T-helper 2 cell (primary cell): Measurements from ENCODE around the gene KIF16B.

Experiments
- DNase-seq, 5 experiments: peaks; one replicate each; pipeline versions ENCODE4 v3.0.0 to v3.0.0-alpha.2; 2012 to 2022

KIF16B gene

DNA sequence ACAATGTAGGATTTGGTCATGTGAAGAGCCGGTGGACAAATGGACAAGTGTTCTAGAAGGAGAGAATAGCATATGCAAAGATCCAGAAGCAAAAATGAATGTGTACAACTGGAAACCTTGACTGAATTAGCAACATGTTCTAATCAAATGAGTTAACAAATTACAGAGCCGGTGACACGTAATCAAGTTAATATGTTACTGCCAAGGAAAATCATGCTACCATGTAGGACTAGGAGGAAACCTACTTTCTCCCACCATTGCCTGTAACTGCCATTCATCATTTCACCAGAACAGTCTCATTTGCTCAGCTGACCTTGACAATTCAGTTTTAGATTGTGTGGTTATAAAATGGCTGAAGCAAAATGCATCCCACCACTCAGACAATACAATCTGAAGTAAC is 179.4 kb downstream of the KIF16B start:
- no peak for DNase-seq

DNA sequence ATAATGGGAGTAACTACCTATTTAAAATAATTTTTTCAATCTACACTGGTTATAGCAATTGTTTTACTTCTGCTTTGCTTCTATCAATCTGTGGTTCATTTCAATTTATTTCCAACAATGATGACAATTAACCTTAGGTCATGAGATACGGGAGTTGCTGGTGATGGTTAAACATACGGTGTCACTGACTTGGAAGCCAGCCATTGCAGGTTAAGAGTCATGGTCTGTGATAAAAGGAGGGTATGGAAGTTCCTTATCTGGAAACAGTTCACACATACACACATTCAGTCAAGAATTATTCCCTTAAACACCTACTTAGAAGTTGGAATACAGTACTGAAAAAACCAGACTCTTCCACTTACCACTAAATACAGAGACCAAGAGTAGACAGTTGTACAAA is 180.0 kb downstream of the KIF16B start:
- no peak for DNase-seq

DNA sequence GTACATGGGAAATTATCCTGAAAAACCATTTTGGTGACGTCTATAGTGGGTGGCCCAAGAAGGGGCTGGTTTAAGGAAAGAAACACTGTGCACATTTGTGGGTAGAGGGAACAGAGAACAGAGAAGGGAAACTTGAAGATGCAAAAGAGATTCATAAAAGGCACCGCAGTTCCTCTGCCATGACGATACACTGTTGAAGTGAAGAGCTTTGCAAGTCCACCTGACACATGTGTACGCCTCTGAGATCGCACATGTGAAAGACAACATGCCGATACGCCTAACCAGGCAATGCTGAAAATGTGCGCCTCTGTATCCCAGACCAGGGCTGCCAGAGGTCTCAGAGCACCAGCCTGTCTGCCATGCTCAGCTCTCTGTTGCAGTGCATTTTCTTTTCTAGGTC is 180.9 kb downstream of the KIF16B start:
- no peak for DNase-seq

DNA sequence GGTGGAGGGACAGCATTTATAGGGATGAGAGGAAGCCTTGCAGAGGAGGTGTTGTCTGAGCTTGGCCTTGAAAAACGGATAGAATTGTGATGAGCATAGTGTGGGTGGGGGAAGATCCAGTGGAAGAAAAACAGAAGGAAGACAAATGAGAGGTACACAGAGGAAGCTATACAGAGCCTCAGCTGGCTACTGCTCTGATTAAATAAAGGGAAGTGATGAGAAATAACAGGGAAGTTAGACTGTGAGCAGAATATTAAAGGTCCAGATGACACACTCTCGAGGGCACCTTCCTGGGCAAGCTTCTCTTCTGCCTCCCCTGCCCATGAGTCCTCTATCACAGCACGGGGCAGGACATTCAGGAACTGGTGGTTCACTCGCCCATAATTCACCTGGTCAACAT is 182.3 kb downstream of the KIF16B start:
- no peak for DNase-seq

DNA sequence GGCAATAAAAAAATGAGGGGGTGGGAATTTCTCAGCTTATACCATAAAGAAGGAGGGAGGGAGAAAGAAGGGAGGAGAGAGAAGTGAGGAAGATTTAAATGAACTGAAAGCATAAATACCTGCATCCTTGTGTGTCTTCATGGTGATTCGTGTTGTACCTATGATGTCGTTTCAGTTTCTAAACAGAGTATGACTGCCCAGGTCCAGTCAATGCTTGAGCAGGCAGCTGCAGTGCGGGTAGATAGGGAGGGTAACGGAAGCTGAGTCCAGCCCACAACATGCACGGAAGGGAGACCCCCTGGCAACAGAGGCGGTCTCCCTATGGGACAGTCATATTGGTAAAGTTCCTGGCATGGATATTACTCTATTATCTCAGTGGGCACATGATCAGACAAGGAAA is 184.5 kb downstream of the KIF16B start:
- DNase-seq, result no peak

DNA sequence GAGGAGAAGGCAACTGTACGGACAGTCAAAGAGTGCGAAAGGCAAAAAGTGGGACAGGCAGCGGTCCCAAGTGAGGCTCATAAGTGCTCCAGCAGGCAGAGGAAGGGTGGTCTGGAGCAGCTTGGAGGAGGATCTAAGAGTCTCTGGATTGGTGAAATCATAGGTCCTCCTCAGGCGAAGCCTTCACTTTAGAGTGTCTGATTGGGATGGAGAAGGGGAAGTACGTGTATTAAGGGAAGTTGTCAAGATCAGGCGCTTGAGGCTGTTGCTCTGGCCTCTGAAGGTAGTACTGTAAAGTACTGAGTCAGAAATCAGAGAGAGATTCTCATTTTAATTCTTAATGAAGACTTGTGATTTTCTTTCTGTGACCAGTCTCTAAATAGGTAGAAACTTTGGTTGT is 185.6 kb downstream of the KIF16B start:
- no peak for DNase-seq

DNA sequence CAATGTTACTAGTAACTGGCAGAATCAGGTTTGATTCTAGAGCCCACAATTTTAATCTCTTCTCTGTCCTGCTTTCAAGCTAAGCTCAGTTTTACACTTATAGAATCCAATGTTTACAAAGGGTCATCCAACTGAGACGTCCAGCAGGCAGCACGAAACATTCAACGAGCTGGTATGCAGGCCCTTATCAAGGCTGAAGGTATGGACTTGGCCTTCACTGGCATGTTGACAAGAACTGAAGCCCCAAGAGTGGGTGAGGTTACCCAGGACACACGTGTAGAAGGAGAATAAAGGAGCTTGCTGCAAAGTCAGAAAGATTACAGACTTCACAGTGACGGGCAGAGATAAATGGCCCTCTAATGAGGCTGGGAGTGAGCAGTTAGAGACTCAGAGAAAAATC is 187.4 kb downstream of the KIF16B start:
- DNase-seq, result no peak

DNA sequence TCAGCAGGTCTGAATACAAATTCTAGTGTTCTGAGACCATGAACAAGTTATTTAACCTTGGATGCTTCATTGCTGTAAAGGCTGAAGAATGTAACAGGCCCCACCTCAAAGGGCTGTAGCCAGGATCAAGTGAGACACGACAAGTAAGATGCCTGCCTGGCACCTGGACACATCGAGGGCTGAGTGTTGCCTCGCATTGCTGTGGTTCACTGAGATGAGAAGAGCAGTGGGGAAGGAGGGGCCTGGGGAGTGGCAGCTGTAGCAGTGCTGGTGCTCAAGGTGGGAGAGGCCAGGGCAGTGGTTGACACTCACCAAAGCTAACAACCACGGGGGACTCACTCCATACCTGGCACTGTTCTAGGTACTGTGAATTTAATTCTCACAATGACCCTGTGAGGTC is 187.8 kb downstream of the KIF16B start:
- no peak for DNase-seq

DNA sequence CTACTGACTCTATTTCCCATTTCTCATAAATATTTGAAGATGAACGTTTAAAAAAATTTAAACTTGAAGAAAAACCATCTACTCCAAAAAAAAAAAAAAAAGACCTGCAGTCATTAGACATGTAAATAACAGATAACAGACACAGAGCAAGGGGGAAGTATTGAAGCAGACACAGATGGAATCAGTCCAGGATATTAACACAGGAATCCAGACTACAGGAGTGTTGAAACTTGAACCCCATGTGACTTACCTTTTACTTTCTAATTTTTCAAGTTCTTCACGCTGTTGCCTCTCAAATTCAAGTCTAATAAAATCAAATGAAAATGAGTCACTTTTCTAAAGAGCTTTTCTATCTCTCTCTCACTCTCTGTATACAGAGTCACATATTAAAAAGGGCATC is 191.8 kb downstream of the KIF16B start:
- no peak for DNase-seq

DNA sequence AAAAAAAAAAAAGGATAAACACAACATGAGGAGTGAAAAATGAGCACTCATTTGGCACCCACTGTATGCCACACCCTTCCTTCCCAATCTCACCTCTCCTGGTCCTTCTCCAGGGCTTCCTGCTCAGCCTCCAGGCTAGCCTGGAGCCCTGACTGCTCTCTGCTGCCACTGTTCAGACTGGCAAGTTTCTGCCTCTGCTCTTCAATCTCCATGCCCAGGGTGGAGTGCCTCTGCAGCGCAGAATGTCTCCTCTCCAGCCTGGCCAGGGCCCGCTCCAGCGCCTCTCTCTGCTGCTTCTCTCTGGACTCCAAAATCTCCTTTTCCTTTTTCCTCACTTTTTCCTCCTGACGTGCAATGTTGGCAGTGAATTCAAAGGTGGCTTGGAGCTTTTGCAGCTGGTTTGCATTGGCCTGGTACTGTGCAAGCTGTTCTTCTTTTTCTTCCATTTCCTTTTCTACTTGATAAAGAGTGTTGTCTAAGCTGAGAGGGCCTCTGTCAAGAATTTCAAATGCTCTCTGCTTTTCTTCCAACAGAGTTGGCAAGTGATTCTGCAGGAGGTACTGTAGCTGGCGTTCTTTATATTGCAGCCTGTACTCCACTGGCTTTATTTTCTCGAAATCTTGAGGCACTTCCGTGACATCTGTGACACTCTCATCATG is 194.4 kb downstream of the KIF16B start:
- DNase-seq, result no peak

DNA sequence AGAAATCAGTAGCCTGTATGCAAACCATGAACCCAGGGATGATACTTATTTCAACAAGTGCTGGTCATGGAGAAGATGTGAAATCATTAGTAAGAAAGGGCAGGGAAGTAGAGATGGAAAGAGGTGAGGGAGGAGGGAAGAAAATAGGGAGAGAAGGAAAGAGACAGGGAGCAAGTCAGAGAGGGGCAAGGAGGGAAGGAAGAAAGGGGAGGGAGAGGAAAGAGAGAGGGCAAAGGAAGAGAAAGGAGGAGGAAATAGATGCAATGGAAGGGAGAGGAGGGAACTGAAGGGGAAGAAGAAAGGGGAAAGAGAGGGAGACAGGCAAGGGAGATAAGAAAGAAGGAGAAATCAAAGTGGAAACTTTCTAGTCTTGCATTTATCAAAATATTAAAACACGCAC is 195.1 kb downstream of the KIF16B start:
- DNase-seq, result no peak

DNA sequence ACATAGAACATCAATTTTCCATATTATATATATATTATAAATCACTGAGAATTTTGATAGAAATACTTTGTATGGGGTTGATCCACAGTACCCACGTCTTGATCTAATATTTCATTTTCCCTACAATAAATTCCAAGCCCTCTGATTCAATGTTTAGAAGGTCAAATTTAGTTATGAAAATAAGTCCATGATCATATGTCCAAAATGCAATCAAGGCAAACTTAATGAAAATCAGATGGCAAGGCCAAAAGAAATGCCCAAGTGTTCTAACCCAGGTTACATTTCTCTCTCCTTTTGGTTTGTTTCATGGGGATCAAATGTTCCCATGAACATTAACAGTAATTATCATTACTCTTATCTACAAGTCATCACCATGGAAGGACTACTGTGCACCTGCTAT is 203.8 kb downstream of the KIF16B start:
- no peak for DNase-seq

DNA sequence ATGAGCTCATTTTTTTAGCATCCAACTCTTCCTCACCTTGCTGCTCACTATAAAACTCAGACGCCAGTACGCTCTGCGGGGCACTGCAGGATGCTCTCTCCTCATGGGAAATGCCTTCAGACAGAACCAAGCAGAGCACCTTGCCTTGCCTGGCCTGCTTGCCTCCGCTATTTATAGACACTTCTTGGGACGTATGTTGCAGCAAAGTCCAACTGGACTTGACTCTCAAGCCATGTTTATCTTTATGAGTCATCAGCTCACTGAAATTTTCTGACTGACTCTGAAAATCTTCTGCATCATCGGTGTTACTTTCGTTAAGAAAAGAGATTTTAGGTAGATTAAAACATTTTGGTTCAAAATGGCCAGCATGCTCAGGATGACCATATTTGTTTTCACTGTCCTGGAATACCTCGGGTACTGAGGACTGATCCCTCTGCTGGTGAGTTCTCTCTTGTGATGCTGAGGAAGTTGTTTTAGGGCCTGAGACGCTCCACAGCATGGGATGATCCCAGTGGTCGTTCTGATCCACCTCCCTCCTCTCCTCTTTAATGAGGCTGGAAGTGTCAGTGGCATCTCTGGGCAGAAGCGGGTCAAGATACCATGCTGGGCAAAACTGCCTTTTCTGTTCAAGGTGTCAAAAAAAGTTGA is 204.5 kb downstream of the KIF16B start:
- DNase-seq, result no peak

DNA sequence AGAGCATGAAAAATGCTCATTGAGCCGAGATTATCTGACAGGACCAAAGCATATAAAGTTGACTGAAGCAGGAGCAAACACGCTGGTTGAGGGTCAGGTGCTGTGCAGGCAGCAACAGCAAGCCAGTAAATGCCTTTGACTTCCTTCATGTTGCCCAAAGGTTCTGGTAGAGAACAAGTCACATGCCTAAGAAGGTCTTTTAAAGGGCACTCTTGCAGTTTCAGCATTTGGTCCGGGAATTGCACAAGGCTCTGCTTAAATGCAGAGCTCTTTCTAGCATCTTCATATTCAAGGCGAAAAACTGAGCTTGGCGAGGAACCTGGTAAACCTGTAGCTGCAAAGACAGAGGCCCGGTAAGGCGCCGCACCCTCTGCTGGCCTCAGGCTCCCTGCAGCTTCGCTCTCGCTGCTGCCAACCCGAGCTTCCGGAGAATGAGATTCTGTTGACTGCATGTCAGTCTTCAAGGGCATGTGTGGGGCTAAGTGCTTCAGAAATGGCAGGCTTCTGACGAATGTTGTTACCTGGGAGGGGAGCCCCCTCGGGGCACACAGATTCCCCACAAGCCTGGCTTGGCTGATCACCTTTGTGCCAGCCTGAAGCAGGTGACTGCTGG is 205.2 kb downstream of the KIF16B start:
- DNase-seq, result no peak

DNA sequence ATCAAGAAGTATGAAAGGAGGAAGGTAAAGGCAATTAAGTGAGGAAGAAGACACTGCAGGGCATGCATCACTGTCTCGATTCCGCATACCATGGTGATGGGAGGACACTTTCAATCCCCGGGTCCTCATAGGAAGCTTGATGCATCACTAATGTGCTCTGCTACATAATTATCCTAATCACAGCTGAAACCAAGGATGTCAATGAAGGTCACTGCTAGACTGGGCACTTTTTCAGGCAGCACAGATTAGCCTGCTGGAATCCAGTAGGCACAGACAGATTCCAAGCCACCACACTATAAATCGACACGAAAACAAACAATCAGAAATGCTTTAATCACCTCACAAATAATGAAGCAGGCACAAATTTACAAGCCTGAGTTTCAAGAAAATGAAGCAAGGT is 206.7 kb downstream of the KIF16B start:
- no peak for DNase-seq

DNA sequence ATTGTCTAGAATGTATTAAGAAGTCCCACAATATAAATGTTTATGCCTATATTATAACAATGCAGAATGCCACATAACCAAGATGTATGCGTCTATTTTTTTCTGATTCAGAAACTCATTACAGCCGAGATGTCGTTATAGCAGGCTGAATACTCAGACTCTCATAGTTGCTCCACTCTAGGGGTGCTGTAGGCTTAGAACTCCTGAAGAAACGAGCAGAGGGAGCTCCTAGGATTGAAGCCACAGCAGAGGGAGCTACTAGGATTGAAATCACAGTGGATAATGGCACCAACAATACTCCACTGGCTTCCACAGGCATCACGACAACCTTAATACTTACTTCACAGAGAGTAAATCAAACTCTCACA is 208.9 kb downstream of the KIF16B start:
- DNase-seq, result no peak

DNA sequence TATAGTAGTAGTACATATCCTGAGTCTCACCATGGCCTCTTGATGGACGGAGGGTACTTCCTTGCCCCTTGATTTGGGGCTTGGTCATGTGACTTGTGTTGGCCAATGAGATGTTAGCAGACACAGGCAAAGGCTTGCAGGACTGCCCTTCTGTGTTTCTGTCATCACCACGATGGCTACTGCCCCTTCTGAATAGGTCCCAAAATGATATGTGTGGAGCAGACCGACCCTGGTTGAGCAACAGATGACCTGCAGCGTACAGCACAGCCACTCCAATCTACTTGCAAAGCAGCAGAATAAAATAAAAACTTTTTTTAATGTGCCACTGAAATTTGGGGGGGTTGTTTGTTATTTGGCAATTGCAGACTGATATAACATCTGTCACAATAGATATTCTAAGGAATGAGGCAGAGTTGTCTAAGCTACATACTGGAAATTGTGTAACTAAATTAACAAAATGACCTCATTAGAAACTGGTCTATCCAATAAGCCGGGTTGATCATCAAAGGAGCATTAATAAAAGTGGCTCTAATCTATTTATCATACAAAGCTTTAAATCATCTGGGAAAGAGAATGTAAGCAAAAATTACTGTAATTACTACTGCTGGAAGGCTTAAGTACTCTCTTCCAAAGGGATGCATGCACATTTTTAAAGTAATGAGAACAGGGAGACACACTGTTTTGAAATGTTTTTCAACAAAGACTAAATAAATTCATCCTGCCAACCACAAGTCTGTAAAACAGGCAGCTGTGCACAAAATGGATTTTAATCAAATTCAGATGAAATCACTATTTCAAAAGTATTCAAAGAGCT is 209.5 kb downstream of the KIF16B start:
- no peak for DNase-seq

DNA sequence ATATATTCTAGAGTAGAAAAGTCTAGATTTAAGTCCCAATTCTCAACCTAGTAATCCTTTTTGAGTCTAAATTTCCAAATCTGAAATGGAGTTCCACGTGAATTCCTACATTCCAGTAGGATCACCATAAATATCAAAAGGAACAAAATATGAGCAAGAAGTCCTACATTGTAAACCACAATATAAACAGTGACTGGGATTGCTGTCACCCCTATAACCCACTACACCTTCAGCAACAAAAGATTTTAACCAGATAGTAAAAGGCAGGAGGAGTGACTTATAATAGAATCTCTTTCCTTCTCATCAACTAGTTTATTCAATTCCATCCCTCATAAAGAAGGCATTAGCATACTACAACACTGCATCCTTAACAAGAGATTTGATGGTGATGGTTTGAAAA is 210.6 kb downstream of the KIF16B start:
- no peak for DNase-seq

DNA sequence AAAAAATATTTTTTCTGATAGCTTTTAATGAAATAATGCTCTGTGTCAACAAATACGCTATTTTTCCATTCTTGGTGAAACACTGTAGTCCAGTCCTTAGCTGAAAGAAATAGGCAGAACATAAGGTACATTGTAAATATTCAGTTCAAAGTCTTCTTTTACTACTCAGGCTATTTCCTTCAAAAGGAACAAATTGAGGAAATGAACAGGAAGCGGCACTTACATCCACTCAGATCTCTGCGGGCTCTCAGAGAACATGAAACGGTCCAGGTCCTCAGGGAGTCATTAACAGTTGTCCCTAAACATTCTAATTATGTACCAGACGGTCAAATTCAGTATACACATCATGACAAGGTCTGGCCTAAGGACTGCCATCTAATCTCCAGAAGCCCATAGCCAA is 212.6 kb downstream of the KIF16B start:
- no peak for DNase-seq

DNA sequence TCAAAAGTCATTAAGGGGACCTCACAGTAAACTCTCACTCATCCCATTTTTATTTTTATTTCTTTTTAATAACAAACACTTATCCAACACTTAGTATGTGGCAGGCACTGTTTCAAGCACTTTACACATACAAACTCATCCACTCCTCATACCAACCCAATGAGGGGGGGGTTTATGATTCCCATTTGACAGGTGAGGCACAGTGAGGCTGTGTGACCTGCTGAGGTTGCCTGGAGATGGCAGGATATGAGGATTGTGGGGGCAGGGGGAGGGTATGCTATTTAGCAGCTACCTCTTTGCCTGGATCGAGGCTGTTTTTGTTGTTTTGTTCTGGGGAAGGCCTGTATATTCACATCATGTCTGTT is 219.8 kb downstream of the KIF16B start:
- DNase-seq, result no peak

DNA sequence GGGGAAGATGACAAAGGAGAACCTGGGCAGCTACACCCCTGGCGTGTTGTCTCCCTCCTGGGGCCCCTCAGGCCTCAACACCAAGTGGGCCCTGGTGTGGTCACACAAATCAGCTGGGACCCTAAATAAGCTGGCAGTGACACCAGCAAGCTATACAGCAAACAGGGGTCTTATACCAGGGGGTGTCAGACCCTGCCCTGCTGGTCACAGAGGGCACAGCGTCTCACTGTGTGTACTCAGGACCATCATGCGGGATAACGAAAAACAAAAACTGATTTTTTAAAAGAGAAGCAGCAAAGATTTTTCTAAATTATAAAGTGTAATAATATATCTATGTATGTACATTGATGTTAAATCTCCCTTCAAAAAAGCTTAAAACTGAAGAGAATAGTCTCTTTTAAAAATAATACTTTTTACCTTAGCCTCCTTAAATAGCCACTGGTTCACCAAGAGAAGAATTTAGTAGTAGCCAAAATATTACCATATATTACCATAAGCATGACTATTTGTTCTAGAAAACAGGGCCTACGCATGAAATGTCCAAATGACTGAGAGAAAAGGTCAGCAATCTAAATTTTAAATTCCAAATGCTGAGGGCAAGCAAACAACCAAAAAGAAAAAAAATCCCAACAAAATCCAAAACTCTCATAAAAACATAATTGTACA is 220.4 kb downstream of the KIF16B start:
- DNase-seq, result no peak

DNA sequence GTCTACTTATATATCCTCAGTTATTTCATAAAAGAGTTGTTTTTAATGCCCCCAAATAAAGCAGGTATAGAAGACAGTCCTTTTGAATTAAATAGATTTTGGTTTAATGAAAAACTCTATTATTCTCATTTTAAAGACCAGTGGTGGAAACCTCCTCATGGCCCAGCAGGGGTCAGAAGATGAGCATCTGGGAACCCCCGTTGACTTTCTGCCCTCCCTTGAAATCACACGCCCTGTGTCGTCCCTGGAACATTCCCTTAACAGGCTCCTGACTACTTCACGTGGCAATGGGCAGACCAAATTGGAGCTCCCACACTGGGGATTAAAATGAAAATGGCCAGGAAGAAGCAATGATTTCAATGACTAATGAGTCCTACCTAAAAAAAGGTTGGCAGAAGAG is 220.9 kb downstream of the KIF16B start:
- no peak for DNase-seq

DNA sequence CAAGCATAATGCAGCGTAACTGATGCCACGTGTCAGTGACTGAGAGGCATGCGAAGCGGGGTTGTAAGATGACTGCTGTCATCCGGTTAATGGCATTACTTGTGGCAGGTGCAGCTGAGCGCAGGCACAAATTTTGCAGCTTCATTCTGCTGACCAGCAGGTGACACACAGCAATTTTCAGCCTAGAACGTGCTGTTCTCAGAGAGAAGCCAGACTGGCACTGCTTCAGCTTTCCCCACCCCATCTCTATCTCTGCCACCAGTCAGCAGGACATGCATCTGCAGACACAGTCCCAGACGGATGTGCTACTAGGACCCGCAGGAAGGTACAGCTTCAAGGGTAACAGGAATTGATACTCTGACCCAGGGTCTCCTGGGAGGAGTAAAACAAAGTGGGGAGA is 221.8 kb downstream of the KIF16B start:
- no peak for DNase-seq
